H1 (cell line): Measurements from ENCODE around the gene ATP10D. TPM values are rescaled to one million over a fixed set of nuclear protein-coding genes. Genes with fewer than 3 reads are reported as not detected.

Source experiments
- CTCF ChIA-PET: fragments of 300-600 bp; sonication (Branson Sonifier 250); formaldehyde crosslinking; loops from one replicate; lab custom pipeline; 2021; ENCODE audit not compliant: partially characterized antibody; lab: Charles Lee
- POLR2A ChIA-PET: fragments of 300-600 bp; sonication (Branson Sonifier 250); formaldehyde crosslinking; loops from one replicate; lab custom pipeline; 2021; ENCODE audit warnings: inconsistent platforms; ENCODE audit not compliant: partially characterized antibody; lab: Charles Lee
- DNase-seq, 2 experiments: peaks; one replicate each; pipeline versions ENCODE4 v3.0.0 to v3.0.0-alpha.2; 2010 to 2022; ENCODE audit warnings: low spot score in 2 of 2, low read depth in 1 of 2, mixed read lengths in 1 of 2
- FAIRE-seq: peaks from 2 replicates; lab custom pipeline; 2011; peaks lifted over from hg19 to GRCh38; lab: Jason Lieb, UNC
- H2AFZ ChIP-seq: 2 replicates; pipeline ENCODE4 v1.8.1; 2012; ENCODE audit warnings: low read length, inconsistent platforms
- H2AK5ac ChIP-seq: 2 replicates; pipeline ENCODE4 v1.6.1; 2013; ENCODE audit warnings: low read depth, low read length
- H2BK120ac ChIP-seq: replicated peaks from 2 replicates; pipeline ENCODE3; 2013; ENCODE audit warnings: low read depth, low read length, inconsistent platforms
- H2BK12ac ChIP-seq: 2 replicates; pipeline ENCODE4 v1.6.1; 2013; ENCODE audit warnings: low read depth, low read length
- H2BK15ac ChIP-seq: 2 replicates; pipeline ENCODE4 v1.6.1; 2013; ENCODE audit warnings: low read length
- H2BK20ac ChIP-seq: 2 replicates; pipeline ENCODE4 v1.6.1; 2013; ENCODE audit warnings: low read length
- H2BK5ac ChIP-seq: 2 replicates; pipeline ENCODE4 v1.6.1; 2013; ENCODE audit warnings: low read depth, low read length
- H3K14ac ChIP-seq: 2 replicates; pipeline ENCODE4 v1.6.1; 2013; ENCODE audit warnings: inconsistent platforms; ENCODE audit not compliant: insufficient read length
- H3K18ac ChIP-seq: 2 replicates; pipeline ENCODE4 v1.6.1; 2013; ENCODE audit warnings: low read length; ENCODE audit errors: extremely low read depth
- H3K23ac ChIP-seq: 2 replicates; pipeline ENCODE4 v1.6.1; 2013; ENCODE audit warnings: inconsistent platforms; ENCODE audit not compliant: insufficient read length
- H3K23me2 ChIP-seq: 2 replicates; pipeline ENCODE4 v1.6.1; 2013; ENCODE audit warnings: low read depth, low read length
- H3K27ac ChIP-seq: 2 replicates; pipeline ENCODE4 v1.6.1; 2011; ENCODE audit warnings: low read depth, low read length, inconsistent platforms
- H3K27me3 ChIP-seq, 4 experiments: replicated peaks in 1 of 4; 1 replicate in 1 of 4; 2 replicates in 3 of 4; pipeline versions ENCODE4 v1.6.1 to v1.8.1; 2011 to 2013; ENCODE audit warnings: low read length in 3 of 4, mild to moderate bottlenecking in 3 of 4, inconsistent platforms in 2 of 4, mixed read lengths in 2 of 4, moderate library complexity in 1 of 4; ENCODE audit not compliant: control insufficient read depth in 3 of 4, insufficient read depth in 3 of 4; ENCODE audit errors: extremely low read depth in 1 of 4
- H3K36me3 ChIP-seq, 4 experiments: 2 replicates each; pipeline versions ENCODE4 v1.6.1 to v1.8.1; 2011 to 2013; ENCODE audit warnings: mild to moderate bottlenecking in 4 of 4, low read length in 3 of 4, moderate library complexity in 2 of 4, control low read depth in 1 of 4, inconsistent platforms in 1 of 4; ENCODE audit not compliant: insufficient read depth in 4 of 4, control insufficient read depth in 2 of 4
- H3K4ac ChIP-seq: replicated peaks from 2 replicates; pipeline ENCODE3; 2013; ENCODE audit warnings: low read length, low read depth, mixed read lengths, inconsistent platforms; ENCODE audit not compliant: insufficient read length
- H3K4me1 ChIP-seq, 4 experiments: replicated peaks in 1 of 4; 1 replicate in 1 of 4; 2 replicates in 3 of 4; pipeline versions ENCODE4 v1.6.1 to v1.8.1; 2011 to 2013; ENCODE audit warnings: low read length in 3 of 4, inconsistent platforms in 2 of 4, mixed read lengths in 1 of 4; ENCODE audit not compliant: insufficient read depth in 4 of 4, control insufficient read depth in 3 of 4
- H3K4me2 ChIP-seq, 2 experiments: 2 replicates each; pipeline versions ENCODE4 v1.6.1 to v1.8.1; 2011 to 2013; ENCODE audit warnings: low read depth in 2 of 2, low read length in 2 of 2, control low read depth in 1 of 2, inconsistent platforms in 1 of 2, mild to moderate bottlenecking in 1 of 2; ENCODE audit not compliant: insufficient read depth in 1 of 2
- H3K4me3 ChIP-seq, 4 experiments: fragments of 200-600, 300-600 bp in 1 of 4; sonication (generic), shearing (Covaris generic), sonication (Bioruptor Twin) in 1 of 4; 2 replicates each; pipeline versions ENCODE4 v1.5.1 to v1.8.1; 2011 to 2016; ENCODE audit warnings: low read length in 4 of 4, low read depth in 3 of 4, control low read depth in 2 of 4, inconsistent platforms in 2 of 4, mild to moderate bottlenecking in 2 of 4, mixed read lengths in 1 of 4, moderate library complexity in 1 of 4; ENCODE audit not compliant: insufficient read depth in 2 of 4; ENCODE audit errors: extremely low read depth in 1 of 4
- H3K56ac ChIP-seq: replicated peaks from 2 replicates; pipeline ENCODE3; 2013; ENCODE audit warnings: low read depth, mild to moderate bottlenecking, mixed read lengths, low read length, inconsistent platforms; ENCODE audit not compliant: insufficient read length
- H3K79me1 ChIP-seq: 2 replicates; pipeline ENCODE4 v1.6.1; 2013; ENCODE audit warnings: low read depth, low read length, control low read depth
- H3K79me2 ChIP-seq, 2 experiments: 2 replicates each; pipeline versions ENCODE4 v1.6.1 to v1.8.1; 2012 to 2013; ENCODE audit warnings: low read length in 2 of 2, mild to moderate bottlenecking in 2 of 2, inconsistent platforms in 1 of 2; ENCODE audit not compliant: insufficient read depth in 2 of 2, control insufficient read depth in 1 of 2
- H3K9ac ChIP-seq, 4 experiments: replicated peaks in 1 of 4; 1 replicate in 1 of 4; 2 replicates in 3 of 4; pipeline versions ENCODE4 v1.6.1 to v1.8.1; 2011 to 2013; ENCODE audit warnings: low read depth in 3 of 4, low read length in 3 of 4, control low read depth in 2 of 4, mild to moderate bottlenecking in 2 of 4, moderate library complexity in 2 of 4, inconsistent platforms in 1 of 4; ENCODE audit errors: extremely low read depth in 1 of 4
- H3K9me3 ChIP-seq, 2 experiments: 2 replicates each; pipeline versions ENCODE4 v1.6.1 to v1.8.1; 2012 to 2013; ENCODE audit warnings: mild to moderate bottlenecking in 2 of 2, moderate library complexity in 2 of 2, control low read depth in 1 of 2, inconsistent platforms in 1 of 2, low read depth in 1 of 2, low read length in 1 of 2, mixed read lengths in 1 of 2; ENCODE audit not compliant: insufficient read depth in 2 of 2
- H4K20me1 ChIP-seq, 2 experiments: replicated peaks in 1 of 2; 2 replicates each; pipeline versions ENCODE3 to v1.8.1; 2011 to 2013; ENCODE audit warnings: inconsistent platforms in 2 of 2, low read length in 2 of 2, mild to moderate bottlenecking in 1 of 2; ENCODE audit not compliant: insufficient read depth in 2 of 2, control insufficient read depth in 1 of 2
- H4K5ac ChIP-seq: 2 replicates; pipeline ENCODE4 v1.6.1; 2013; ENCODE audit warnings: low read length, low read depth, mixed read lengths, inconsistent platforms; ENCODE audit not compliant: insufficient read length
- H4K8ac ChIP-seq: 2 replicates; pipeline ENCODE4 v1.8.0; 2013; ENCODE audit warnings: mild to moderate bottlenecking, moderate library complexity, low read length, inconsistent platforms; ENCODE audit not compliant: insufficient read depth; ENCODE audit errors: extremely low read depth
- H4K91ac ChIP-seq: replicated peaks from 2 replicates; pipeline ENCODE3; 2013; ENCODE audit warnings: low read length, mixed read lengths, inconsistent platforms; ENCODE audit not compliant: insufficient read length
- BACH1 ChIP-seq: IDR thresholded peaks from 2 replicates; pipeline ENCODE4 v1.6.1; 2012; ENCODE audit warnings: low read length, improper control_type of control experiment
- SAP30 ChIP-seq: fragments of 300-600 bp; sonication (generic); IDR thresholded peaks from 2 replicates; pipeline ENCODE4 v1.7.1; 2012; ENCODE audit warnings: low read length, moderate library complexity, mild to moderate bottlenecking, inconsistent platforms; ENCODE audit not compliant: insufficient read depth, insufficient replicate concordance
- WGBS, 2 experiments: shearing (Covaris generic) in 1 of 2; methylation state at CpG; one replicate each; pipeline versions ENCODE4 v1.1.6 to v1.1.7; 2013 to 2015; ENCODE audit warnings: low lambda C conversion rate in 2 of 2, mixed read lengths in 2 of 2, inconsistent platforms in 1 of 2, low coverage in 1 of 2, missing lambda C conversion rate in 1 of 2; ENCODE audit not compliant: insufficient replicate concordance in 2 of 2, insufficient coverage in 1 of 2, insufficient read length in 1 of 2; ENCODE audit errors: extremely low coverage in 1 of 2, missing lambda C conversion rate in 1 of 2; 5-methylcytosine and 5-hydroxymethylcytosine counted together
- polyA plus RNA-seq, 7 experiments: library from polyadenylated mRNA; depleted of rRNA in 3 of 7; stranded (reverse) in 5 of 7; unstranded in 2 of 7; fragments of >200 nt in 5 of 7; fragments of 200-250 nt in 2 of 7; gene quantifications; 1 replicate in 5 of 7; 2 replicates in 1 of 7; 4 replicates in 1 of 7; pipeline versions ENCODE4 v1.2.1 to v1.2.3, GENCODE V29; 2011 to 2013; ENCODE audit warnings: missing spikeins in 2 of 7, mixed read lengths in 2 of 7
- total RNA-seq: library from RNA; stranded (reverse); fragmentation: NEBNext Ultra II Directional; extraction: Animal tissue kit (Norgen Biotek cat#: 25700); gene quantifications from 2 replicates; pipeline ENCODE4 v1.2.1, GENCODE V29; 2021
- TF ChIP-seq, protein P1 (sequence below): IDR thresholded peaks from 2 replicates; pipeline ENCODE4 v1.6.1; 2011; ENCODE audit warnings: low read depth, mild to moderate bottlenecking, low read length; ENCODE audit not compliant: insufficient read depth

Gene ATP10D
- total and polyA plus RNA-seq, 2 of the 8 experiments (the other 6 are each of a cell fraction or from before 2014, with no cell fraction given), result 2.9 to 5.9 TPM

DNA sequence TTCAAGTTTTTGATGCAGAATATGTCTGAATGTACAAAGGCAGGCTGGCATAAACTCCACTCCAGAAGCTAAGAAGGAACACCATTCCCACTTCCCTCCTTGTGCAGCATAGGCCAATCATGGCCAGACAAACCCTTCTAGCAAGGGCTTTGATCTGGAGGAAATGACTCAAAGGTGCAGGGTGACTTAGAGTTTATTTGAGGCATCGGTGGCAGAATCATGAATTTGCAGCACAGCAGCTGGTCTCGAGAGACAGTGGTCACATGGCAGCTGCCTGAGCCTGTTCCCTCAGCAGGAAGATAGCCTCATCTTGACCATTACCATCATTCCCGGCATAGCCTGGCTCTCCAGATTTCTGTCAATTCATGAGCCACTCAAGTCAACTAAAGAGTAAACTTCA, 154.5 kb downstream of the ATP10D start:
- Histone ChIP-seq H3K9me3 (peaks cover 5% of the 10 kb centered on the region in 2 experiments; a peak in 1 of 4 replicates), H2BK15ac (no peak overlapping the region), H3K9ac (no peak overlapping the region), H3K4me1 (peaks cover 0 to 2% (median 0%) of the 10 kb centered on the region in 4 experiments; a peak in 1 of 7 replicates), H4K8ac (no peak overlapping the region), H3K79me2 (no peaks in the 10 kb centered on the region), H2AFZ (no peak overlapping the region), H3K4ac (no peak overlapping the region), H4K20me1 (no peaks in the 10 kb centered on the region), H3K36me3 (no peaks in the 10 kb centered on the region), H2BK20ac (no peak overlapping the region), H3K27ac (no peak overlapping the region), H4K91ac (no peak overlapping the region), H4K5ac (no peak overlapping the region), H3K79me1 (no peaks in the 10 kb centered on the region), H3K23me2 (no peaks in the 10 kb centered on the region), H2BK120ac (no peak overlapping the region), H2BK12ac (no peak overlapping the region), H3K14ac (no peak overlapping the region), H2BK5ac (no peak overlapping the region), H3K23ac (no peak overlapping the region), H3K4me2 (no peak overlapping the region), H3K18ac (no peak overlapping the region), H3K27me3 (no peaks in the 10 kb centered on the region), H2AK5ac (no peak overlapping the region), H3K56ac (no peak overlapping the region), H3K4me3 (no peak overlapping the region)
- FAIRE-seq (no peak), DNase-seq (no peak)
- ChIA-PET POLR2A (no interaction called here), CTCF (no interaction called here)
- 97% methylated on average over 3 of the region's 3 CpGs; no CpG with 5 or more reads in 1 of the 2 experiments for WGBS, 2 experiments
- TF ChIP-seq SAP30, result no peak
- no peak for TF ChIP-seq BACH1
- TF ChIP-seq, protein P1, sequence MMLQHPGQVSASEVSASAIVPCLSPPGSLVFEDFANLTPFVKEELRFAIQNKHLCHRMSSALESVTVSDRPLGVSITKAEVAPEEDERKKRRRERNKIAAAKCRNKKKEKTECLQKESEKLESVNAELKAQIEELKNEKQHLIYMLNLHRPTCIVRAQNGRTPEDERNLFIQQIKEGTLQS, result no peak
